Erythroblast (primary cell): Measurements from ENCODE around the gene GDF11.

Source experiments
- GATA1 ChIP-seq: IDR thresholded peaks from 2 replicates; pipeline ENCODE4 v1.6.1; 2011; ENCODE audit warnings: low read depth, mild to moderate bottlenecking, control low read depth, low read length, moderate library complexity
- POLR2A ChIP-seq: IDR thresholded peaks from 2 replicates; pipeline ENCODE4 v1.6.1; 2011; ENCODE audit warnings: mild to moderate bottlenecking, low read length

GRCh38 chr12:55693323-55694187 is 49.4 kb upstream of the GDF11 start:
- TF ChIP-seq GATA1 (no peak), POLR2A (no peak)
